ENCODE results near the gene RSPH10B2.
"Not testable (repeated sequence)": the region's sequence is repeated elsewhere in the genome, so short reads cannot be mapped to it uniquely, and the experiment has no call there.

RSPH10B2 gene

GRCh38 chr7:6847751-6848150 lies 93.8 kb downstream of the RSPH10B2 start:
- not testable (repeated sequence) for H3K27ac ChIP-seq (ENCODE audit: low read depth, low read length); H3K4me1 ChIP-seq (ENCODE audit: control insufficient read depth, low read length); H3K4me3 ChIP-seq (ENCODE audit: low read length); H3K4me2 ChIP-seq (ENCODE audit: low read length); H3K9me3 ChIP-seq (ENCODE audit: control insufficient read depth, insufficient read depth, low read length); H3K9me2 ChIP-seq (replicated peaks; ENCODE audit: control insufficient read depth, low read length); H3F3A ChIP-seq (ENCODE audit: control insufficient read depth, insufficient read depth); H3K79me2 ChIP-seq (ENCODE audit: control insufficient read depth, low read length); H3K27me3 ChIP-seq (ENCODE audit: control insufficient read depth, low read length); H4K20me1 ChIP-seq (ENCODE audit: control insufficient read depth, insufficient read depth, low read depth, low read length); H3K36me3 ChIP-seq (ENCODE audit: control insufficient read depth, low read length)

Measured in DOHH2 (cell line).